GM12878 (cell line): ENCODE measurements around the gene SLC43A1. TPM values are rescaled to one million over a fixed set of nuclear protein-coding genes. Genes with fewer than 3 reads are reported as not detected.

Source experiments
- ATAC-seq: fragments of 200-7000 bp; cut with Tn5 transposase; 3 replicates; pipeline ENCODE4 v1.9.1; 2020; ENCODE audit warnings: mild to moderate bottlenecking, moderate library complexity
- BruUV-seq: library from RNA; stranded (reverse); fragments of 400-500 nt; replicated peaks from 2 replicates; lab custom pipeline; 2021; lab: Mats Ljungman, UMichigan
- CTCF ChIA-PET: fragments of 300-600 bp; sonication (Branson Sonifier 250); formaldehyde crosslinking; extraction: SDS; loops from one replicate; lab custom pipeline; 2021; ENCODE audit warnings: inconsistent platforms; lab: Yijun Ruan, JAX
- POLR2A ChIA-PET: fragments of 350-600 bp; formaldehyde crosslinking; extraction: SDS; loops from one replicate; lab custom pipeline; 2021; ENCODE audit warnings: inconsistent platforms; lab: Charles Lee
- RAD21 ChIA-PET: fragments of 300-600 bp; sonication (Branson Sonifier 250); formaldehyde crosslinking; loops from one replicate; lab custom pipeline; 2023; ENCODE audit warnings: antibody characterized with exemption; ENCODE audit not compliant: unreplicated experiment; lab: Charles Lee
- SMC1A ChIA-PET: fragments of 300-600 bp; sonication (Branson Sonifier 250); formaldehyde crosslinking; loops from one replicate; lab custom pipeline; 2023; ENCODE audit not compliant: unreplicated experiment, uncharacterized antibody; lab: Charles Lee
- DNase-seq: peaks from one replicate; pipeline ENCODE4 v3.0.0-alpha.2; 2011; ENCODE audit warnings: low read depth, low spot score
- FAIRE-seq: peaks from 3 replicates; lab custom pipeline; 2011; peaks lifted over from hg19 to GRCh38; lab: Jason Lieb, UNC
- H2AFZ ChIP-seq: 2 replicates; pipeline ENCODE4 v1.6.0; 2011; ENCODE audit warnings: low read depth, low read length, control low read depth; ENCODE audit not compliant: control insufficient read depth
- H3K27ac ChIP-seq: 2 replicates; pipeline ENCODE4 v1.5.1; 2011; ENCODE audit warnings: control low read depth; ENCODE audit not compliant: control insufficient read depth, insufficient read depth
- H3K27me3 ChIP-seq, 2 experiments: replicated peaks in 1 of 2; 2 replicates each; pipeline versions ENCODE4 v1.6.0 to v1.6.1; 2011; ENCODE audit warnings: low read length in 1 of 2; ENCODE audit not compliant: control insufficient read depth in 2 of 2, insufficient read depth in 2 of 2
- H3K36me3 ChIP-seq, 2 experiments: 2 replicates each; pipeline ENCODE4 v1.5.1; 2011; ENCODE audit warnings: low read length in 1 of 2; ENCODE audit not compliant: control insufficient read depth in 2 of 2, insufficient read depth in 2 of 2
- H3K4me1 ChIP-seq: 2 replicates; pipeline ENCODE4 v1.6.1; 2011; ENCODE audit warnings: mild to moderate bottlenecking, low read length, moderate library complexity, mixed read lengths; ENCODE audit not compliant: control insufficient read depth, insufficient read depth
- H3K4me2 ChIP-seq: 2 replicates; pipeline ENCODE4 v1.6.0; 2011; ENCODE audit warnings: control low read depth; ENCODE audit not compliant: control insufficient read depth, insufficient read depth
- H3K4me3 ChIP-seq: fragments of 200-600 bp; sonication (generic); 2 replicates; pipeline ENCODE4 v1.5.1; 2016
- H3K79me2 ChIP-seq: 2 replicates; pipeline ENCODE4 v1.6.0; 2011; ENCODE audit warnings: low read length; ENCODE audit not compliant: control insufficient read depth, insufficient read depth
- H3K9ac ChIP-seq: 2 replicates; pipeline ENCODE4 v1.8.0; 2011; ENCODE audit warnings: low read length, control low read depth, mixed read lengths; ENCODE audit not compliant: control insufficient read depth, insufficient read depth
- H3K9me3 ChIP-seq: replicated peaks from 3 replicates; pipeline ENCODE4 v1.5.1; 2011; ENCODE audit warnings: mild to moderate bottlenecking, low read length; ENCODE audit not compliant: control insufficient read depth, insufficient read depth
- H4K20me1 ChIP-seq: 2 replicates; pipeline ENCODE4 v1.6.0; 2011; ENCODE audit not compliant: control insufficient read depth, insufficient read depth
- CBFB ChIP-seq: IDR thresholded peaks from 2 replicates; pipeline ENCODE4 v1.6.1; 2016; ENCODE audit warnings: antibody characterized with exemption, low read depth
- CHD2 ChIP-seq: IDR thresholded peaks from 2 replicates; pipeline ENCODE4 v1.6.1; 2011; ENCODE audit warnings: low read depth, low read length, improper control_type of control experiment, borderline replicate concordance
- HCFC1 ChIP-seq: fragments of 150-350 bp; IDR thresholded peaks from 2 replicates; pipeline ENCODE4 v1.6.1; 2014; ENCODE audit warnings: low read length
- IKZF2 ChIP-seq, 2 experiments: fragments of 450-650 bp; IDR thresholded peaks; 2 replicates each; pipeline ENCODE4 v1.6.1; 2017; ENCODE audit warnings: mild to moderate bottlenecking in 2 of 2, moderate library complexity in 2 of 2
- MTA2 ChIP-seq: fragments of 450-650 bp; IDR thresholded peaks from 2 replicates; pipeline ENCODE4 v1.6.1; 2016; ENCODE audit warnings: low read depth, mild to moderate bottlenecking, moderate library complexity
- NFYA ChIP-seq: IDR thresholded peaks from 2 replicates; pipeline ENCODE4 v1.6.1; 2011; ENCODE audit warnings: low read depth, mild to moderate bottlenecking, low read length, improper control_type of control experiment, borderline replicate concordance
- NR2C2 ChIP-seq: IDR thresholded peaks from 2 replicates; pipeline ENCODE4 v1.6.1; 2011; ENCODE audit warnings: borderline replicate concordance, low read depth; ENCODE audit not compliant: control insufficient read depth, insufficient read length
- PAX8 ChIP-seq: fragments of 450-650 bp; IDR thresholded peaks from 2 replicates; pipeline ENCODE4 v1.6.1; 2017; ENCODE audit warnings: mild to moderate bottlenecking, moderate library complexity
- SREBF2 ChIP-seq: IDR thresholded peaks from 2 replicates; pipeline ENCODE4 v1.6.1; 2012; ENCODE audit warnings: mild to moderate bottlenecking, low read length
- TCF12 ChIP-seq: IDR thresholded peaks from 2 replicates; pipeline ENCODE4 v1.6.1; 2011; ENCODE audit warnings: low read depth, mild to moderate bottlenecking, low read length
- ZNF687 ChIP-seq: fragments of 450-650 bp; IDR thresholded peaks from 2 replicates; pipeline ENCODE4 v1.6.1; 2017; ENCODE audit warnings: mild to moderate bottlenecking, moderate library complexity
- WGBS: methylation state at CpG from one replicate; pipeline ENCODE4 v1.1.6; 2016; ENCODE audit warnings: low lambda C conversion rate; ENCODE audit not compliant: insufficient replicate concordance, insufficient coverage; ENCODE audit errors: missing lambda C conversion rate; 5-methylcytosine and 5-hydroxymethylcytosine counted together
- in situ Hi-C: fragments of 300-500 bp; cut with MboI; formaldehyde crosslinking; loops from 9 replicates; pipeline ENCODE4 v1.14.3; 2018; ENCODE audit warnings: mixed read lengths
- intact Hi-C: fragments of 100-400 bp; cut with micrococcal nuclease; formaldehyde crosslinking; loops from one replicate; pipeline ENCODE4 v1.14.2; 2022; ENCODE audit not compliant: unreplicated experiment
- polyA plus RNA-seq, 11 experiments: library from polyadenylated mRNA; depleted of rRNA in 4 of 11; unstranded in 6 of 11; stranded (reverse) in 5 of 11; fragments of >200 nt; fragmentation: Nextera tagmentation in 4 of 11; fragmentation: Illumina TruSeq in 1 of 11; extraction: Ambion mirVana in 4 of 11; extraction: Trizol in 1 of 11; gene quantifications; 1 replicate in 1 of 11; 2 replicates in 10 of 11; pipeline versions ENCODE4 v1.2.1 to v1.2.3, GENCODE V29; 2011 to 2016; ENCODE audit warnings: inconsistent platforms in 2 of 11, missing spikeins in 2 of 11, low read depth in 1 of 11
- total RNA-seq, 4 experiments: library from RNA; depleted of rRNA in 3 of 4; stranded (reverse); fragments of >200 nt in 3 of 4; fragmentation: Illumina TruSeq in 1 of 4; extraction: Trizol in 1 of 4; gene quantifications; 2 replicates each; pipeline versions ENCODE4 v1.2.1 to v1.2.3, GENCODE V29; 2013 to 2021
- TF ChIP-seq, protein P1 (sequence below): fragments of 450-650 bp; IDR thresholded peaks from 2 replicates; pipeline ENCODE4 v1.6.1; 2017; ENCODE audit warnings: low read depth, mild to moderate bottlenecking, moderate library complexity
- TF ChIP-seq, protein P2 (sequence below): IDR thresholded peaks from 2 replicates; pipeline ENCODE4 v1.6.1; 2011; ENCODE audit warnings: borderline replicate concordance, low read depth, mild to moderate bottlenecking, moderate library complexity, low read length; ENCODE audit not compliant: insufficient read depth, poor library complexity, severe bottlenecking

Gene SLC43A1
- total and polyA plus RNA-seq, 10 of the 15 experiments (the other 5 are each of a cell fraction or from before 2014, with no cell fraction given) = 1.0 to 17.8 (median 12.6) TPM

DNA sequence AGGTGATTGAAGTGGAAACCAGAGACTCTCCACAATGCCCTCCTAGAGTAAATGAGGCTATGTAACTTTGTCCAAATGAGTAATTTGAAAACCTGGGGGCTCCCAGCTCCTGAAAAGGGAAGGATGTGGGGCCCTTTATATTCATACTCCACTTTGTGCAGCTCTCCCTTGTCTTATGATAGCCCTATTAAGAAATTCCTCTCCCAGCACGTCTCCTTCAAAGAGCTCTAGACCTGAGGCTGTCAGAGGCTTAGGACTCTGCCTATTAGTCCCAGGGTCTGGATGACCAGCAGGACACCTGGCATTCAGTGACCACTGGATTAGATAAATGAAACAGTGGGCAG, 2.1 kb downstream of the SLC43A1 start:
- no peak for FAIRE-seq
- Histone ChIP-seq H3K27me3 (no peaks in the 10 kb centered on the region), H3K9ac (peak overlapping the region; percentile 2; the same call in 1 of the 2 replicates), H3K9me3 (no peaks in the 10 kb centered on the region), H2AFZ (no peak overlapping the region), H3K4me1 (no peaks in the 10 kb centered on the region), H3K27ac (no peak overlapping the region), H3K4me3 (peak overlapping the region; percentile 90; the same call in 1 of the 2 replicates), H4K20me1 (no peaks in the 10 kb centered on the region), H3K4me2 (peak overlapping the region; percentile 78), H3K79me2 (peaks cover 11% of the 10 kb centered on the region), H3K36me3 (no peaks in the 10 kb centered on the region)
- SMC1A ChIA-PET = interaction anchor here (0.8 to 5.4 kb wide), 7 partner anchors 9 to 55 kb away, joined by 3 to 47 read pairs (median 4); partner anchors contain the start of gene UBE2L6
- BruUV-seq = no TSS peak
- DNase-seq = no peak
- 43% methylated on average over 1 of the region's 1 CpG for WGBS
- RAD21 ChIA-PET = interaction anchor here (0.8 to 8.2 kb wide), 4 partner anchors 13 to 168 kb away, joined by 4 to 46 read pairs (median 6); no protein-coding TSS in a partner anchor
- CTCF ChIA-PET = interaction anchor here (0.8 to 10.6 kb wide), 8 partner anchors 13 to 287 kb away, joined by 3 to 158 read pairs (median 6); partner anchors contain the start of genes RTN4RL2 and UBE2L6
- TF ChIP-seq NFYA (no peak), CHD2 (no peak), TCF12 (no peak), SREBF2 (no peak), IKZF2 (IDR thresholded peaks at IDR 0.05) (no peak), ZNF687 (no peak), MTA2 (no peak), HCFC1 (no peak), NR2C2 (no peak), CBFB (no peak), PAX8 (no peak)
- TF ChIP-seq, protein P1, sequence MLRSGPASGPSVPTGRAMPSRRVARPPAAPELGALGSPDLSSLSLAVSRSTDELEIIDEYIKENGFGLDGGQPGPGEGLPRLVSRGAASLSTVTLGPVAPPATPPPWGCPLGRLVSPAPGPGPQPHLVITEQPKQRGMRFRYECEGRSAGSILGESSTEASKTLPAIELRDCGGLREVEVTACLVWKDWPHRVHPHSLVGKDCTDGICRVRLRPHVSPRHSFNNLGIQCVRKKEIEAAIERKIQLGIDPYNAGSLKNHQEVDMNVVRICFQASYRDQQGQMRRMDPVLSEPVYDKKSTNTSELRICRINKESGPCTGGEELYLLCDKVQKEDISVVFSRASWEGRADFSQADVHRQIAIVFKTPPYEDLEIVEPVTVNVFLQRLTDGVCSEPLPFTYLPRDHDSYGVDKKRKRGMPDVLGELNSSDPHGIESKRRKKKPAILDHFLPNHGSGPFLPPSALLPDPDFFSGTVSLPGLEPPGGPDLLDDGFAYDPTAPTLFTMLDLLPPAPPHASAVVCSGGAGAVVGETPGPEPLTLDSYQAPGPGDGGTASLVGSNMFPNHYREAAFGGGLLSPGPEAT = no peak
- TF ChIP-seq, protein P2, sequence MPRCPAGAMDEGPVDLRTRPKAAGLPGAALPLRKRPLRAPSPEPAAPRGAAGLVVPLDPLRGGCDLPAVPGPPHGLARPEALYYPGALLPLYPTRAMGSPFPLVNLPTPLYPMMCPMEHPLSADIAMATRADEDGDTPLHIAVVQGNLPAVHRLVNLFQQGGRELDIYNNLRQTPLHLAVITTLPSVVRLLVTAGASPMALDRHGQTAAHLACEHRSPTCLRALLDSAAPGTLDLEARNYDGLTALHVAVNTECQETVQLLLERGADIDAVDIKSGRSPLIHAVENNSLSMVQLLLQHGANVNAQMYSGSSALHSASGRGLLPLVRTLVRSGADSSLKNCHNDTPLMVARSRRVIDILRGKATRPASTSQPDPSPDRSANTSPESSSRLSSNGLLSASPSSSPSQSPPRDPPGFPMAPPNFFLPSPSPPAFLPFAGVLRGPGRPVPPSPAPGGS = no peak
- intact Hi-C loops = no loop called here
- POLR2A ChIA-PET = interaction anchor here (0.6 to 0.9 kb wide), 3 partner anchors 47 to 247 kb away, joined by 3 to 5 read pairs (median 3); no protein-coding TSS in a partner anchor
- ATAC-seq = no peak
- in situ Hi-C loops = no loop called here
